Gastroesophageal sphincter (tissue), 4 donors: Measurements from ENCODE around the gene COG1. TPM values are rescaled to one million over a fixed set of nuclear protein-coding genes. Genes with fewer than 3 reads are reported as not detected.

ENCODE experiments used
- ATAC-seq: fragments of 150-250 bp; one replicate; pipeline ENCODE4 v1.9.1; 2016; ENCODE audit warnings: mild to moderate bottlenecking, moderate library complexity
- H3K27ac ChIP-seq, 4 donors: fragments of 200-600 bp; sonication (generic) in 3 of 4; 1 replicate in 3 of 4; 2 replicates in 1 of 4; pipeline ENCODE4 v1.5.1; 2016 to 2019
- H3K27me3 ChIP-seq: fragments of 200-600 bp; sonication (generic); one replicate; pipeline ENCODE4 v1.5.1; 2019
- H3K36me3 ChIP-seq, 2 donors: fragments of 200-600 bp; sonication (generic); one replicate each; pipeline ENCODE4 v1.5.1; 2019; ENCODE audit warnings: control low read depth in 1 of 2
- H3K4me1 ChIP-seq, 3 donors: fragments of 200-600 bp; sonication (generic); 1 replicate in 2 of 3; 2 replicates in 1 of 3; pipeline ENCODE4 v1.5.1; 2016 to 2019; ENCODE audit warnings: control low read depth in 2 of 3
- H3K4me3 ChIP-seq, 2 donors: fragments of 200-600 bp; sonication (generic); one replicate each; pipeline ENCODE4 v1.5.1; 2019; ENCODE audit warnings: mild to moderate bottlenecking in 1 of 2, moderate library complexity in 1 of 2
- H3K9me3 ChIP-seq, 3 donors: fragments of 200-600 bp; sonication (generic); one replicate each; pipeline ENCODE4 v1.5.1; 2017 to 2019; ENCODE audit warnings: control low read depth in 2 of 3
- EP300 ChIP-seq: sonication (generic); formaldehyde crosslinking; IDR thresholded peaks from one replicate; pipeline ENCODE4 v1.6.1; 2017; ENCODE audit warnings: antibody characterized with exemption, mild to moderate bottlenecking
- POLR2A ChIP-seq, 2 donors: fragments of 450-650 bp; IDR thresholded peaks; one replicate each; pipeline ENCODE4 v1.6.1; 2017; ENCODE audit warnings: antibody characterized with exemption in 2 of 2, mild to moderate bottlenecking in 2 of 2, moderate library complexity in 1 of 2
- POLR2AphosphoS5 ChIP-seq: sonication (generic); formaldehyde crosslinking; IDR thresholded peaks from one replicate; pipeline ENCODE4 v1.6.1; 2017; ENCODE audit warnings: antibody characterized with exemption
- WGBS, 2 donors: methylation state at CpG; one replicate each; pipeline ENCODE4 v1.1.5; 2018; ENCODE audit warnings: low coverage in 1 of 2; 5-methylcytosine and 5-hydroxymethylcytosine counted together
- total RNA-seq, 4 donors: library from RNA; depleted of rRNA; stranded (reverse); fragments of >200 nt; gene quantifications; one replicate each; pipeline ENCODE4 v1.1.0, GENCODE V29; 2016
- TF ChIP-seq, protein P1 (sequence below), 4 experiments: fragments of 200-600 bp in 2 of 4; fragments of 450-650 bp in 2 of 4; sonication (generic) in 1 of 4; IDR thresholded peaks; one replicate each; pipeline ENCODE4 v1.5.1; 2017 to 2019; ENCODE audit warnings: antibody characterized with exemption in 4 of 4, mild to moderate bottlenecking in 2 of 4, moderate library complexity in 2 of 4

Gene COG1
- total RNA-seq, 4 donors from 2014 or later, result 16.2 to 33.0 (median 27.3) TPM

DNA sequence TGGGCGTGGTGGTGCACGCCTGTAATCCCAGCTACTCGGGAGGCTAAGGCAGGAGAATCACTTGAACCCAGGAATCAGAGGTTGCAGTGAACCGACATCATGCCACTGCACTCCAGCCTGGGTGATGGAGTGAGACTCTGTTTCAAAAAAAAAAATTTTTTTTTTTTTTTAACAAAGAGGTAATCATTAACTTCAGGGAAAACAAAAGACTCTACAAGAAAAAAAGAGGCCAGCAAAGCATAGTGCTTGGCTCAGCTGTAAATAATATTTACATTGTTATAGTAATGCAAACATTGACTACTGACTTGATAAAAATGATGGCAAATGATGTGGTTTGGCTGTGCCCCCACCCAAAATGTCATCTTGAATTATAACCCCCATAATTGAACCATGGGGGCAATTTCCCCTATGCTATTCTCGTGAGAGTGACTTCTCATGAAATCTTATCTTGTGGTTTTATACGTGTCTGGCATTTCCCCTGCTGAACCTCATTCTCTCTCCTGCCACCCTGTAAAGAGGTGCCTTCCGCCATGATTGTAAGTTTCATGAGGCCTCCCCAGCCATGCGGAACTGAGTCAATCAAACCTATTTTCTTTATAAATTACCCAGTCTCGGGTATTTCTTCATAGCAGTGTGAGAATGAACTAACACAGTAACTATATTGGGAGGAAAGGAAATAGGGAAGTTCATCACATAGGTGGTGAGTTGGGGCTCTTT is 40.8 kb upstream of the COG1 start:
- WGBS, 2 donors, result 73 to 86% methylated on average over 8 of the region's 9 CpGs

DNA sequence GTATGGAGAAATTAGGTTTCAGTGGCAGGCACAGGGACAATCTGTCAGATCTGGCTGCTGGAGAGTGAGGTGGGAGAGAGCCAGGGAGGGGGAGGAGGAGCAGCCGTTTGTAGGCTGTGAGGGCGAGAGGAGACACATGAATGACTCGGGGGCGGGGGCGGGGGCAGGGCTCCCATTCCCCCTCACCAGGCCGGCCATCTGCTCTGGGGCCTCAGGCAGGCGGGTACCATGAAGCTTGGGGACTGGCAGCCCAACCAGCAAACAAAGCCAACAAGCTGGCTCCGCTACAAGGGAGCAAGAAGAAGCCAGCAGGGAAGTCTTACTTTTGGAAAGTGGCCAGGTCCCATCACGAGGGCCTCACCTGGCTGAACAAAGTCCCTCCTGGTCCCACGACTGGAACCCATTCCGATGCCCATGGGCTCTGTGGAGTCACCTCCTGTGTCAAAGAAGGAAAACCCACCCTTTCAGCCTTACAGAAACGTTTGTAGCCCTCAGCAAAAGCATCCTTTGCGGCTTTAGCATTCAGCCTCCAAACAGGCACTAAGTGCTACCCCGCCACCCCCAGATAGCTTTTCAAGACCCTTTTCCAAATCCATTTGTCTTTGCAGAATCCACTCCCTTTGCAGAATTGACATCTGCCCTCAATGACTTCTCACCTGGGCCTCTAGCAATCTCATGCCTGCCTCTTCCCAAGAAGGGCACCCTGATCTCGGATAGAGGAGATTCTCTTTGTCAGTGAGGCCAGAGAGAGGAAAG is 37.3 kb upstream of the COG1 start:
- WGBS, 2 donors, result 19 to 60% methylated on average over 3 to 4 of the region's 15 CpGs
- Histone ChIP-seq H3K27me3 (peaks cover 49% of the 10 kb centered on the region), H3K27ac (no peak overlapping the region), H3K9me3 (no peaks in the 10 kb centered on the region), H3K4me1 (peaks cover 0 to 9% (median 0%) of the 10 kb centered on the region in 3 donors), H3K36me3 (no peaks in the 10 kb centered on the region), H3K4me3 (no peak overlapping the region)
- TF ChIP-seq, protein P1, sequence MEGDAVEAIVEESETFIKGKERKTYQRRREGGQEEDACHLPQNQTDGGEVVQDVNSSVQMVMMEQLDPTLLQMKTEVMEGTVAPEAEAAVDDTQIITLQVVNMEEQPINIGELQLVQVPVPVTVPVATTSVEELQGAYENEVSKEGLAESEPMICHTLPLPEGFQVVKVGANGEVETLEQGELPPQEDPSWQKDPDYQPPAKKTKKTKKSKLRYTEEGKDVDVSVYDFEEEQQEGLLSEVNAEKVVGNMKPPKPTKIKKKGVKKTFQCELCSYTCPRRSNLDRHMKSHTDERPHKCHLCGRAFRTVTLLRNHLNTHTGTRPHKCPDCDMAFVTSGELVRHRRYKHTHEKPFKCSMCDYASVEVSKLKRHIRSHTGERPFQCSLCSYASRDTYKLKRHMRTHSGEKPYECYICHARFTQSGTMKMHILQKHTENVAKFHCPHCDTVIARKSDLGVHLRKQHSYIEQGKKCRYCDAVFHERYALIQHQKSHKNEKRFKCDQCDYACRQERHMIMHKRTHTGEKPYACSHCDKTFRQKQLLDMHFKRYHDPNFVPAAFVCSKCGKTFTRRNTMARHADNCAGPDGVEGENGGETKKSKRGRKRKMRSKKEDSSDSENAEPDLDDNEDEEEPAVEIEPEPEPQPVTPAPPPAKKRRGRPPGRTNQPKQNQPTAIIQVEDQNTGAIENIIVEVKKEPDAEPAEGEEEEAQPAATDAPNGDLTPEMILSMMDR (IDR thresholded peaks at IDR 0.05), result no peak
- TF ChIP-seq EP300 (no peak), POLR2A (IDR thresholded peaks at IDR 0.05) (no peak), POLR2AphosphoS5 (no peak)
- ATAC-seq, result no peak

More for the DNA sequence above, 40.8 kb upstream of the COG1 start:
- H3K9me3 ChIP-seq, result peaks cover 0 to 13% (median 0%) of the 10 kb centered on the region in 3 donors
- H3K36me3 ChIP-seq, result no peaks in the 10 kb centered on the region
- no peak for TF ChIP-seq POLR2A (IDR thresholded peaks at IDR 0.05)
- TF ChIP-seq, protein P1 (IDR thresholded peaks at IDR 0.05), result no peak
- no peak for TF ChIP-seq POLR2AphosphoS5
- TF ChIP-seq EP300, result no peak
- H3K4me1 ChIP-seq, result peaks cover 0 to 9% (median 0%) of the 10 kb centered on the region in 3 donors
- H3K27ac ChIP-seq, result no peak overlapping the region
- no peak overlapping the region for H3K4me3 ChIP-seq
- H3K27me3 ChIP-seq, result peaks cover 47% of the 10 kb centered on the region
- no peak for ATAC-seq

DNA sequence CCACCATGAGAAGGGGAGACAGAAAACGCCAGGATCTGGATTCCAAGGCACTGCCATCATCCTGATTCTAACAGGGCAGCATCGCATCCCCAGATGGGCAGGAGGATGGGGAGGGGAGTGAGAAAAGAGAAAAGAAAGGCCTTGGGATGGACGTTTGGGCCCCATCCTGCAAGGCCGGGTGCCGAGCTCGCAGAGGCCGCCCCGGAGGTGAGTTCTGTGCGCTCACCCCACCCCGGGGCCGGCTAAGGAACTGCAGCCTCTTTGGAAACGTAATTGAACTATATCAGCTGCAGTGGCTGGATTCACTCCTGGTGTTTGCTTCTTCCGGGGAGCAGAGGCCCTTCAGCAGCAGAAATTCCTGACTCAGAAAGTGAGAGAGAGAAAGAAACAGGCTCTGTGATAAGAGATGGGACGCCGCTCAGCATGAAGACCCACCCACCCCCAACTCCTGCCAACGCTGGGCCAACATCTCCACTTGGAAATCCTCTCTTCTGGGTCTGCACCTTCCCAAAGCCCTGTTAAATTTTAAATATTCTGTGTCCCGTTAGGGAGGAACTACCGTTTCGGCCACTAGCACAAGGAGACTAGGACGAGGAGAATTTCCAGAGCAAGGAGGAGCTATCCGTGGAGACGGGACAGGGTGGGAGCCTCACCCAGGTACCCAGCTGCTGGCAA is 36.6 kb upstream of the COG1 start:
- WGBS, 2 donors, result 0 to 23% methylated on average over 10 of the region's 22 CpGs
- peaks cover 0 to 9% (median 0%) of the 10 kb centered on the region in 3 donors for H3K4me1 ChIP-seq
- TF ChIP-seq, protein P1 (IDR thresholded peaks at IDR 0.05), result peak in 3 of 4 experiments; percentile 73 to 83 (median 77)
- no peak for TF ChIP-seq EP300
- no peak overlapping the region for H3K4me3 ChIP-seq
- peak; percentile 77 for ATAC-seq
- no peaks in the 10 kb centered on the region for H3K9me3 ChIP-seq
- no peak overlapping the region for H3K27ac ChIP-seq
- H3K27me3 ChIP-seq, result peaks cover 49% of the 10 kb centered on the region
- H3K36me3 ChIP-seq, result no peaks in the 10 kb centered on the region

DNA sequence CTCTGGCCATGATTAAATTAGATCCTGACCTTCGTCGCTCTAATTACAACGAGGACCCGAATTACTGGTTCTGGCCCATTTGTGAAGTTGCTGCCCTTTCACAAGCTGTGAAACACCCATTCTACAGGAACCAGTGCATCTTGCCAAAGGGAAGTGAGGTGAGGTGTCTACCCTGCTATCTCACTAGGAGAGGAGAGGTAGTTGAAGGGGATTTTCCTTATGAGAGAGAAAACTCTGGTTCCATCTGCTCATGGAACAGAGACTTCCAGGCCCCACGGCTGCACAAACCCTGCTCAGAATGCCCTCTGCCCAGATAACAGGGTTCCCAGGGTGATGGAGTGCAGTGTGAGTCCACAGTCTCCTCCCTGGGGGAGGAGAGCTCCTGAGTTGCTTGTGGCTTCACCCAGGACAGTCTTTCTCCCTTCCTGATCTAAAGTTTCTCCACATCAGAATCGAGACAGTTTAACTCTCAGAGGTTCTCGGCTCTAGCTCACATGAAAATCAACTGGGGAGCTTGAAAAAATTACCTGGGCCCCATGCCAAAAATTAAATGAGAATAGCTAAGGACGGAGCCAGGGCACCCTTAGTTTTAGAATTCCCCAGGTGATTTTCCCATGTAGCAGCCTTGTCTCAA is 35.9 kb upstream of the COG1 start:
- Histone ChIP-seq H3K4me3 (no peak overlapping the region), H3K9me3 (no peaks in the 10 kb centered on the region), H3K36me3 (no peaks in the 10 kb centered on the region), H3K27me3 (peaks cover 54% of the 10 kb centered on the region), H3K4me1 (peaks cover 0 to 9% (median 0%) of the 10 kb centered on the region in 3 donors), H3K27ac (no peak overlapping the region)
- TF ChIP-seq POLR2A (IDR thresholded peaks at IDR 0.05) (no peak), EP300 (no peak), POLR2AphosphoS5 (no peak)
- TF ChIP-seq, protein P1 (IDR thresholded peaks at IDR 0.05), result no peak
- ATAC-seq, result no peak
- 40 to 49% methylated on average over 2 to 7 of the region's 8 CpGs for WGBS, 2 donors
